A549 treated with CORT108297 at 1 μM for 4 hours (cell line): ENCODE measurements around the gene PRRX1. TPM values are rescaled to one million over a fixed set of nuclear protein-coding genes. Genes with fewer than 3 reads are reported as not detected.

Experiments used
- total RNA-seq: library from RNA; stranded (reverse); fragments of 200-300 nt; extraction: Qiagen RNA extraction; gene quantifications from 5 replicates; pipeline ENCODE4 v1.2.3, GENCODE V29; 2022

PRRX1 gene
- 0.06 TPM in 1 of 5 replicates, not detected in the others for total RNA-seq

GRCh38 chr1:170664093-170664827 lies at the start of gene PRRX1:
Gene PRRX1 (plus strand): TSS chr1:170664131. CDS start chr1:170664219, 88 bp downstream.

Other genes starting within 250 kb of the PRRX1 start
- 6.5 to 8.7 TPM (median 8.0 TPM) in 5 replicates for gene GORAB, start 132.0 kb upstream of the PRRX1 start, total RNA-seq